Kasumi-1 (cell line): ENCODE measurements around the gene COLQ.
"Not testable (repeated sequence)": the region's sequence is repeated elsewhere in the genome, so short reads cannot be mapped to it uniquely, and the experiment has no call there.

ENCODE experiments used
- DNase-seq, 2 experiments: peaks; one replicate each; lab custom pipeline; 2025; lab: John Stamatoyannopoulos, UW

COLQ gene

GRCh38 chr3:15521573-15521965, at the start of gene COLQ:
COLQ (minus strand) TSS chr3:15521706; CDS start chr3:15521625, 81 bp downstream.
- DNase-seq: no peak

GRCh38 chr3:15563190-15563589, 41.7 kb upstream of the COLQ start:
- no peak for DNase-seq

- DNase-seq: no peak
Observed at GRCh38 chr3:15562560-15562959, 41.1 kb upstream of the COLQ start.

- DNase-seq: no peak
Observed at GRCh38 chr3:15558581-15558980, 37.1 kb upstream of the COLQ start.

- DNase-seq: peak; percentile 77 to 80
Observed at GRCh38 chr3:15557511-15557946, 36.0 kb upstream of the COLQ start.

GRCh38 chr3:15556512-15556911, 35.0 kb upstream of the COLQ start:
- DNase-seq: peak; percentile 31 to 38

- no peak for DNase-seq
Observed at GRCh38 chr3:15553749-15554148, 32.2 kb upstream of the COLQ start.

GRCh38 chr3:15551902-15552301, 30.4 kb upstream of the COLQ start:
- no peak for DNase-seq

- no peak for DNase-seq
Observed at GRCh38 chr3:15549846-15550245, 28.3 kb upstream of the COLQ start.

GRCh38 chr3:15542614-15543013, 21.1 kb upstream of the COLQ start:
- DNase-seq: no peak

- no peak for DNase-seq
Observed at GRCh38 chr3:15541371-15541770, 19.9 kb upstream of the COLQ start.

GRCh38 chr3:15539066-15539465, 17.6 kb upstream of the COLQ start:
- DNase-seq: no peak

- no peak for DNase-seq
Observed at GRCh38 chr3:15538345-15538744, 16.8 kb upstream of the COLQ start.

- DNase-seq: no peak
Observed at GRCh38 chr3:15536856-15537255, 15.3 kb upstream of the COLQ start.

GRCh38 chr3:15535732-15536131, 14.2 kb upstream of the COLQ start:
- DNase-seq: no peak

GRCh38 chr3:15532614-15533013, 11.1 kb upstream of the COLQ start:
- DNase-seq: not testable (repeated sequence)

- no peak for DNase-seq
Observed at GRCh38 chr3:15531346-15531745, 9.8 kb upstream of the COLQ start.

- no peak for DNase-seq
Observed at GRCh38 chr3:15528854-15529537, 7.5 kb upstream of the COLQ start.

GRCh38 chr3:15527031-15527459, 5.5 kb upstream of the COLQ start:
- DNase-seq: no peak

GRCh38 chr3:15525790-15526189, 4.3 kb upstream of the COLQ start:
- DNase-seq: no peak

- DNase-seq: no peak
Observed at GRCh38 chr3:15523660-15524417, 2.3 kb upstream of the COLQ start.

- peak in 1 of 2 experiments; percentile 41 for DNase-seq
Observed at GRCh38 chr3:15522016-15522415, 510 bp upstream of the COLQ start.

- DNase-seq: peak; percentile 49 to 61
Observed at GRCh38 chr3:15520804-15521572, 518 bp downstream of the COLQ start.
